NCI-H2196 treated with DMSO at 0.1 percent for 48 hours (cell line): ENCODE measurements around the gene PTCH2.

Source experiments
- DNase-seq: peaks from one replicate; lab custom pipeline; 2025; ENCODE audit not compliant: unreplicated experiment; lab: John Stamatoyannopoulos, UW

Gene PTCH2

DNA sequence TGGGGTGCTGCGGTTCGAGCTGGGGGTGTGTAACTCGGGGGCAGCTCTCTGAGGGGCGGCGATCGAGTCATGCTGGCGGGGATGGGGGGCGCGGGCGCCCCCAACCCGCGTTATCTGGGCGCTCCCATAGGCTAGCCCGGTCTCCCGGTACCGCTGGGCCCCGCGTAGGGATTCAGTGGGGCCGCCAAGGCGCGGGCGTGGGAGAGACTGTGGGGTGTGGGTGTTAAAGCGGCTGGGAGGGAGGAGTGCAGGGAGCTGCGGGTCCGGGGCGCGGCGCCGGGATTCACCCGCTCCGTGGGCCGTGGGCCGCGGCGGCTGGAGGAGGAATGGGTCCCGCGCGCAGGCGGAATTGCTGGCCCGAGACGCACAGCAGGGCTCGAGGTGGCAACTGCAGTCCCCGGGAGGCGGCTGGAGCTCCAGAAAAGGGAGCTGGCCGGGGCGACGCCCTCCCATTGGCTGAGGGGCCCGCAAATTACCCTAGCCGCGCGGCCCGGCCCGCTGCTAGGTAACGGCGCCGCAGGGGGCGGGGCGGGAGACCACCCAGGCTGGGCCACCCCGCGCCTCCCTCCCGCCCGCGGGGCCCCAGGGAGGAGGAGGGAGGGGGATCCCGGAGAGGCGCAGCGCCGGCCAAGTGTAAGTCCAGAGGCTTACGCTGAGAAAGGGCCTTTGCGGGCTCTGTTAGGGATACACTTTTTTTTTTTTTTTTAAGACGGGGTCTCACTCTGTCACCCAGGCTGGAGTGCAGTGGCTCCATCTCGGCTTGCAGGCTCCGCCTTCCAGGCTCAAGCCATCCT is at the start of gene PTCH2:
Gene PTCH2, minus strand, starts transcription at position 392 of the 794 bp plus-strand sequence. Its CDS starts 321 bp downstream, at position 71.
- no peak for DNase-seq

DNA sequence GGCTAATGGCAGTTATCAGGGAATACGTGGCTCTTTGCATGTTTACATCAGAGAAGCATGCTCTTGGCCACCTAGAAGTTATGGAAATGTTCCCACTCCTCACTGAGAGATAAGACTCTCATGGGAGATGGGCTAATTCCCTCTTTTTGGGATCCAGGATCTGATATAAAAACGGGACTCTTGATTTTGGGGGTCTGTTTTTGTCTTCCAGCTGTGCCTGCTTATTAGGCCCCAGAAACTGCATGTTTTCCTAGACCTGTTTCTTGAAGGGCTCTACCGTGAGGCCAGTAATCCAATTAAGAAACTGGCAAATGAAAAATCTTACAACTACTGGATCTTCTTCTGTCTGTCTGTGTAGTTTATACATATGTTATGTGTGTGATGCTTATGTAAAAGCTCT is 47.0 kb upstream of the PTCH2 start:
- no peak for DNase-seq

- DNase-seq, result no peak
Observed at GRCh38 chr1:44885406-44885805, 42.4 kb upstream of the PTCH2 start.

DNA sequence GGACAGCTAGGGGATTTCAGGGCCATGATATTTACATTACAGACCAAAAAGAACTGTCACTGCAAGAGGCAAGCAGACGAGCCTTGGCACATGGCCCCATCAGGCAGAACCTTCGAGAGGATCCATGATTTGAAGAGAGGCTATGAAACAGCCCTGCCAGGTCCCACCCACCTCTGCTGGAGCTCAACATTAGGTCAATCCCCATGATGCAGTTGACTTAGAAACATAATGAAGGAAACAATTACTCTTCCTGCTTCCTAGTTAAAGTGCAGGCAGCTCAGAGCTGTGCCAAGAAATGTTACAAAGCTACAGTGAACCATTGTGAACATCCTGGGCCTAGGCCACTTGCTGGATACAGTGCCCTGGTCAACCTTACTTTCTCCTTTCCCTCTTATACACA is 41.7 kb upstream of the PTCH2 start:
- peak; percentile 50 for DNase-seq

DNA sequence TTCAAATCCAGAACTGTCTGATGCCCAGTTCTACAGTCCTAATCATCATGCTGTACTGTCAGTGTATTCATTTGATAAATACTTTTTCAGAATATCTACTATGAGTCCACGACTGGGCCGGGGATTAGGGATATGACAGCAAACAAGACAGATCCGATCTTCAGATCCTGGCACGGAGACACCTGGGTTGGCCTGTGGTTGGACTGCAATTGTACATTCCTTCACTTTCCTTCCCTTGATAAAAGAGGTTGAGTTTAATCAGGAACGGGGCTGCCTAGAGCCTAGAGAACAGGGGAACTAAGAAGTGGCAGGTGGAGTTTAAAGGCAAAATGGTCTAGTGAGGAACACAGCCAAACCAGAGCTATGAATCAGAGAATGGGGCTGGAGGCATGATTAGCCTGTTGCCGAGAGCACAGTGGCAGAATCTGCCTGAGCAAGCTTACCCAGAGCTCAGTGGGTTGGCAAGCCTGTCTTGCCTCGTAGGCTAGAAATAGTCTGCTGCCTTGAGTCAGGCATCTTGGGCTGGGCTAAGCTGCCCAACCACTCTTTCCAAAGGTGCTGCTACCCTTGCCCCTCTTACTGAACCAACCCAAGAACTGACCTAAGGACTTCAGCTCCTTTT is 38.1 kb upstream of the PTCH2 start:
- DNase-seq, result no peak

DNA sequence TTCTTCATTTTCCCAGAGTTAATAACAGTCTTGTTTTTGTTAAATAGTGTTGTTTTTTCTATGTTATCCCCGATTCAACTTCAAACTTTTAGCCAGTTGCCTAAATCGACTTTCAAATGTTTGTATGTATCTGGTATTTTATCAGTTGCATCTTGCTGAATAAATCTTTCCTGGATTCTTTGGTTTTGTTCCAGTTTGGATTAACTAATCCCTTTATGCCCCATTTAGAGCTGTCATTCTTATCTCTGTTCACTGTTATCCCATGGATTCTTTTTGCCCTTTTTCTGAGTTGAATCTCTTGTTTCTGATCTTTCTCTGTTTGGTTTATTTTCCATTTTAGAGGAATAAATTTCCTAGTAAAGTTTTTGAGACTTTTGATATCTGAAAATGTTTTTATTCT is 31.1 kb upstream of the PTCH2 start:
- no peak for DNase-seq

- no peak for DNase-seq
Observed at GRCh38 chr1:44870096-44870495, 27.0 kb upstream of the PTCH2 start.

DNA sequence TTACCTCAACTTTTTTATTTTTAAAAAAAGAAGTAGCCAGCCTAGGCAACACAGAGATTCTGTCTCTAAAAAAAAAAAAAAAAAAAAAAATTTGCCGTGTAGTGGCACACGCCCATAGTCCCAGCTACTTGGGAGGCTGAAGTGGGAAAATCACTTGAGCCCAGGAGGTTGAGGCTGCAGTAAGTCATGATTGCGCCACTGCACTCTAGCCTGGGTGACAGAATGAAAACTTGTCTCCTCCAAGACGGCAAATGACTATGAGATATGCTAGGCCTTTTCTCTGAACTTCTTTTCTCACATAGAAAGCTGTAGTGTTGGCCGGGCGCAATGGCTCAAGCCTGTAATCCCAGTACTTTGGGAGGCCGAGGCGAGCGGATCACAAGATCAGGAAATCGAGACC is 24.7 kb upstream of the PTCH2 start:
- DNase-seq, result no peak

- DNase-seq, result no peak
Observed at GRCh38 chr1:44862829-44863401, 19.9 kb upstream of the PTCH2 start.

DNA sequence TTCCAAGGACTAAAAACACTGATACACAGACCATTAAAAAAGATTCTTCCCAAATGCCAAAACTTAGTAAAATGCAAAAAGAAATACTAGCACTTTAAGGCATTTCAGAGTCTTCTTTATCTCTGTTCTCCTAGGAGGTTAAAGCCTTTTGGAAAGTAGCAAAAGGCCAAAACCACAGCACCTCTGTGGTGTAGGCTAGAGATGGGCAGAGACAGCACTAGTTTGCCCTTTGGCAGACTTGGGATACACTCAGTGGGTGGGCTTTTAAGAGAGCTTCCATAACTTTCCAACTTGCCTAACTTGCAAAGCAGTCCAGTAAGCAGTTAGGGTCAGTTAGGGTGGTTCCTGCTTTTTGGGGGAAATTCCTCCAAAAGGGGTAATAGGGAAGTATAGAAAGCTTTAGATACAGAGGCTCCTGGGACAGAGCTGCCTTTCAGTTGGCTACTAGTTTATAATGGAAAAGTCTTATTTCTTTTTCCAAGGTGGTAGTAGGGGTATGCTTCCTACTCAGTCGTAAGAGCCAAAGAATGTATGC is 17.9 kb upstream of the PTCH2 start:
- no peak for DNase-seq

- DNase-seq, result no peak
Observed at GRCh38 chr1:44860331-44860730, 17.3 kb upstream of the PTCH2 start.

DNA sequence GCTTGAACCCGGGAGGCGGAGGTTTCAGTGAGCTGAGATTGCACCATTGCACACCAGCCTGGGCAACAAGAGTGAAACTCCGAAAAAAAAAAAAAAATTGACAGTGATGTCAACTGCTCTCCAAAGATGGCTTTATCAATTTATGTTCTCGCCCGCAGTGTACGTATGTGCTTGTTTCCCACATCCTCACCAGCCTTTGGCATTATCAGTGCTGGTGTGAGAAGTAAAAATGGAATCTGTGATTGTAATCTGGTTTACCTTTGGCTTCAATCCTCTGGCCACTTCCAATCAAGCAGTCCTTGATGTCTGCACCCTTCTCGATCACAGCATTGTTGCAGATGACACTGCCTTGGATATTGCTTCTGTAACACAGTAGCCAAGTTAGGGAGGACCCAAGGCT is 14.4 kb upstream of the PTCH2 start:
- DNase-seq, result no peak

- DNase-seq, result no peak
Observed at GRCh38 chr1:44855742-44856141, 12.7 kb upstream of the PTCH2 start.

GRCh38 chr1:44854970-44855369 is 11.9 kb upstream of the PTCH2 start:
- no peak for DNase-seq

DNA sequence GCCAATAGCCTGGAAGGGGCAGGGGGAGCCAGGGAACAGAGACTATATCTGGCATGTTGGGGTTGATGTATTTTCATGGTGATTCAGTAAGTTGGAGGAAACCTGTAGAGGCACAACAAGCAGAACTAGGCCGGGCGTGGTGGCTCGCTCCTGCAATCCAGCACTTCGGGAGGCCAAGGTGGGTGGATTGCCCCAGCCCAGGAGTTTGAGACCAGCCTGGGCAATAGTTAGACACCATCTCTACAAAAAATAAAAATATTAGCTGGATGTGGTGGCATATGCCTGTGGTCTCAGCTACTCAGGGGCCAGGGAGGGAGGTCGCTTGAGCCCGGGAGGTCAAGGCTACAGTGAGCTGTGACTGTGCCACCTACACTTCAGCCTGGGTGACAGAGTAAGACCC is 10.1 kb upstream of the PTCH2 start:
- DNase-seq, result no peak

DNA sequence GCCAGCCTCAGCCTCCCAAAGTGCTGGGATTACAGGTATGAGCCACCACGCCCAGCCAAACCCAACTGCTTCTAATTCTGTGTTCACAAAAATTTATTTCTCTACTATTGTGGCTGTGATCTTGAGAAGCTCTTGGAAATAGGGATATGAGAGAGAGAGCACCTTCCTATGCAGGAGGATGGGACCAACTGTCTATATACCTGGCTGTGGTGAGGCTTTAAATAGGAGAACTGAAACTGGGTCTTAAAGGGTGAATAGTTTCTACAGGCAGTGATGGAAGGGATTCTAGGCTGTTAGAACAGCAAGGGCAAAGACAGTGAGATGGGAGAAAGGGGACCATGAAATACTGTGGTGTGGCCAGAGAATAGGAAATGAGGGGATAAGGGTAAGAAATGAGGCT is 8.3 kb upstream of the PTCH2 start:
- no peak for DNase-seq

- DNase-seq, result no peak
Observed at GRCh38 chr1:44849575-44850132, 6.6 kb upstream of the PTCH2 start.

DNA sequence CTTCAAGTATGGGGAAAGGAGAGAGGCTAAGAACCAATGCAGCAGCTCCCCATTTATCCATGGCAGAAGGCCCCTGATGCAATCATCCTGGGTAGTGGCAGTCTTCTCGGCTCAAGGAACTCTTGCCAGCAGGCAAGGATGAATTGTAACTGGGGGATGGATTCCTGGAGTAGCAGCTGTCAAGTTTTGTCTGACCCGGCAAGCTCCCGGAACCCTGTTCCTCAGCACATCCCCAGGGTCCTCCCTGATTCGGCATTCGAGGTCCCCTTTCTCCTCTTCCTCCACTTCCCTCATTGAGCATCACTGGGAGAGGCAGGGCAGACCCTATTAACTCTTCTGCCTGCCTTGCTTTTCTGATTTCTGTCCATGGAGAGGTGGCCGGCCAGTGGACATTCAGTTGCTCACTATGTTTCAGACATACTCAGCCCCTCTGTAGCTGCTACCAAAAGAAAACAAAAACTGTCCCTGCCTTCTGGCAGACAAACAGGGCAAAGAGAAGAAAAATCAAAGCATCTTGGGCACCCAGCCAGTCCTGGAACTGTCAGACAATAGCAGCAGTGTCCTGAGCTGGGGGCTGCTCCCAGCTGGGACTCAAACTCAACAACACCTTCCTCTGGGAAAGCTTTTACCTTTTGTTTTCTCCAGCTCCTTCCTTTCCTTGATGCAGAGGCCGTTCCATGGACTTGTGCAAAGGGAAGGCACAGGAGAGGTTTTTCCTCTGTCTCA is 5.6 kb upstream of the PTCH2 start:
- no peak for DNase-seq

- DNase-seq, result no peak
Observed at GRCh38 chr1:44847845-44848244, 4.8 kb upstream of the PTCH2 start.

GRCh38 chr1:44846985-44847384 is 3.9 kb upstream of the PTCH2 start:
- no peak for DNase-seq

- no peak for DNase-seq
Observed at GRCh38 chr1:44842486-44842861, 579 bp downstream of the PTCH2 start.
